Large intestine (tissue), 3 donors: Measurements from ENCODE around the gene CHST15. TPM values are rescaled to one million over a fixed set of nuclear protein-coding genes. Genes with fewer than 3 reads are reported as not detected.

Experiments used
- DNase-seq, 2 donors: peaks; one replicate each; pipeline versions ENCODE4 v3.0.0 to v3.0.0-alpha.2; 2013
- H3K27ac ChIP-seq: one replicate; pipeline ENCODE4 v1.5.1; 2013; ENCODE audit warnings: low read length
- H3K27me3 ChIP-seq: 2 replicates; pipeline ENCODE4 v1.6.1; 2013; ENCODE audit warnings: low read length; ENCODE audit not compliant: control insufficient read depth, insufficient read depth
- H3K36me3 ChIP-seq: 2 replicates; pipeline ENCODE4 v1.6.1; 2013; ENCODE audit warnings: low read length; ENCODE audit not compliant: control insufficient read depth, insufficient read depth
- H3K4me1 ChIP-seq: one replicate; pipeline ENCODE4 v1.6.1; 2013; ENCODE audit warnings: low read length; ENCODE audit not compliant: control insufficient read depth, insufficient read depth
- H3K4me3 ChIP-seq: one replicate; pipeline ENCODE4 v1.5.1; 2013; ENCODE audit warnings: low read length
- H3K9me3 ChIP-seq: one replicate; pipeline ENCODE4 v1.6.1; 2013; ENCODE audit warnings: mild to moderate bottlenecking, low read depth, low read length, moderate library complexity; ENCODE audit not compliant: control insufficient read depth
- WGBS: methylation state at CpG from one replicate; pipeline ENCODE4 v1.1.5; 2013; ENCODE audit warnings: low lambda C conversion rate; ENCODE audit not compliant: insufficient coverage; 5-methylcytosine and 5-hydroxymethylcytosine counted together
- polyA plus RNA-seq: library from polyadenylated mRNA; unstranded; fragments of 120-200 nt; gene quantifications from one replicate; pipeline ENCODE4 v1.2.1, GENCODE V29; 2013

The CHST15 gene
- polyA plus RNA-seq, 1 donor = 9.4 TPM

DNA sequence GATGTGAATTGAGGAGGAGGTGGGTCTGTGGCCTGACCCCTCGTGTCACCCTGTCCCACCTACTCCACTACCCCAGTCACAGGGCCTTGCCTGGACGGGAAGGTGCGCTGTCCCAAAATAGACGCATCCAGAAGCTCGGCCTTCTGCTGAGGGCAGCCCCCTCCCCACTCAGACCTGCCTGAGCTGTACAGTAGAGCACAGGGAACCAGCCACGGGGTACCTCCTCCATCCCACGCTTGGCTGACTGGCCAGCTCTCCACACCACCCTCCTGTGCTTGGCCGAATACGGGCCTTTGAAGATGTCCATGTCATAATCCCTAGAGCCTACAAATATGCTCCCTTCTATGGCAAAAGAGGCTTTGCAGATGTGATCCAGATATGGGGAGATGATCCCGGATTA is 88.3 kb downstream of the CHST15 start:
- WGBS = no CpG with 5 or more reads among the region's 10 CpGs
- H3K27ac ChIP-seq = no peak overlapping the region
- no peak for DNase-seq
- H3K9me3 ChIP-seq = no peaks in the 10 kb centered on the region
- no peaks in the 10 kb centered on the region for H3K4me1 ChIP-seq
- H3K36me3 ChIP-seq = no peaks in the 10 kb centered on the region
- no peaks in the 10 kb centered on the region for H3K27me3 ChIP-seq
- H3K4me3 ChIP-seq = no peak overlapping the region

DNA sequence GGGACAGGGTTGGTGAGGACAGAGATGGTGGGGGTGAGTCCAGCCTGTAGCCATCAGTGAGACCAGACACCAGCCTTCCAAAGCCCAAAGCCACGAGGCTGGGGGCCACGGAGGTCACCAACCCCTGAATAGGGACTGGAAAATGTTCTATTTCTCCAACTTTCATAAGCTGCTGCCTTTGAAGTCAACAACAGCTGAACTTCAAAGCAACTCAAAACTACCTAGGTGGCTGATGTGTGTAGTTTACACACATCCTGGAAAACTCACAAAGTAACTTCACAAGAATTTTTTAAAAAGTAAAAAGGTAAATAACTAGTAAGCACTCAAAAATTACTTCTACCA is 88.8 kb downstream of the CHST15 start:
- Histone ChIP-seq H3K9me3 (no peaks in the 10 kb centered on the region), H3K4me1 (no peaks in the 10 kb centered on the region), H3K4me3 (no peak overlapping the region), H3K27ac (no peak overlapping the region), H3K27me3 (no peaks in the 10 kb centered on the region), H3K36me3 (no peaks in the 10 kb centered on the region)
- DNase-seq = no peak
- WGBS = no CpG with 5 or more reads among the region's 2 CpGs

DNA sequence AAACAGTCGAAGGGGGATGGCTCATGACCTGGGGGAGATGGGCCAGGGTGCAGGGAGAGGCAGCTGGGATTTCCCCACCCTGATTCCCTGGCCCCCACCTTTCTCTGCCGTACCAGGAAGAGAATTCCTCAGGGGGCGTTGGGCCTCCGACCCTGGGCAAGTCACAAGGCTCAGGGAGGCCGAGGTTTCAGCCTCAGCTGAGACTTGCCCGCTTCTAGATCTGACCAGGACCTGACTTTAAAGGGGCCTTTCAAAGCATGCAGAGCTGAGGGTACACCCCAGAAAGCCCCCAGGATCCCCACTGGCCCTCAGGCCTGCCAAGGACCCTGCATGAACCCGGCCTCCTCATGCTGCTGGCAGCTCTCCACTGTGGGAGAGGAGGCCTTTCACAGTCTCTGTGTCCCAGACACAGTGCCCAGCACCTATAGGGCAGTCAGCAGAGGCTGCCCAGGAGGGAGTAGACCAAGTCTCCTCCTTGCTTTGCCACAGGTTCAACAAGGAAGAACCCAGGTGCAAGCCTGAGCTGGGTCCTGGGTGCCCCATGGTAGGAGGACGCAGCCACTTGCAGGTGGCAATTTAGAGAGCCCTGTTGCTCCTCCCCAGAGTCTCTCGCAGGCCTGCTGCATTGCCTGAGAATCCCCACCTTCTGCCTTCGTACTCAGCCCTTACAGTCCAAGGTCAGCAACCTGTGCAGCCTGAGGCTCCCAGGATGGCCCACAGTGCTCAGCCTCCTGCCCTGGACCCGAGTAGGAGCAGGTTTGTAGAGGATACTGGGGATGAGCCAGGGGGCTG is 89.3 kb downstream of the CHST15 start:
- no peak for DNase-seq
- no peak overlapping the region for H3K4me3 ChIP-seq
- H3K36me3 ChIP-seq = no peaks in the 10 kb centered on the region
- no peaks in the 10 kb centered on the region for H3K27me3 ChIP-seq
- no CpG with 5 or more reads among the region's 11 CpGs for WGBS
- H3K4me1 ChIP-seq = no peaks in the 10 kb centered on the region
- no peak overlapping the region for H3K27ac ChIP-seq
- H3K9me3 ChIP-seq = no peaks in the 10 kb centered on the region

DNA sequence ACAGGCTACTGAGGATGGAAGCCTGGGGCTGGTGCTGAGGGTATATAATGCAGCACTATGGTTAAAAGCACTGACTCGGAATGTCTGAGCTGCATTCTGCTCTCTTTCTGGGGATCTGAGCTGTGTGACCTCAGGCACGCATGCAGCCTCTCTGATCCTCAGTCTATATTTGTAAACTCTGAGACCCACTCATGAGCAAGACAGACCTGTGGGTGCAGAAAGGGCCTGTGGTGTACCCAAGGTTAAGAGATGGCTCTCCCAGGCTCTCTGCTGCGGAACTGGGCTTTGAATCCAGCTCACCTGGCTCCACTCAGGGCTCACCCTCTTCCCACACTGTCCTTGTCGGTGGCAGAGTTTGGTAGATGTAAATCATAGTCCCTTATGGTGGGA is 89.9 kb downstream of the CHST15 start:
- Histone ChIP-seq H3K36me3 (no peaks in the 10 kb centered on the region), H3K4me3 (no peak overlapping the region), H3K27me3 (no peaks in the 10 kb centered on the region), H3K27ac (no peak overlapping the region), H3K4me1 (no peaks in the 10 kb centered on the region), H3K9me3 (no peaks in the 10 kb centered on the region)
- no peak for DNase-seq
- WGBS = no CpG with 5 or more reads among the region's 4 CpGs

DNA sequence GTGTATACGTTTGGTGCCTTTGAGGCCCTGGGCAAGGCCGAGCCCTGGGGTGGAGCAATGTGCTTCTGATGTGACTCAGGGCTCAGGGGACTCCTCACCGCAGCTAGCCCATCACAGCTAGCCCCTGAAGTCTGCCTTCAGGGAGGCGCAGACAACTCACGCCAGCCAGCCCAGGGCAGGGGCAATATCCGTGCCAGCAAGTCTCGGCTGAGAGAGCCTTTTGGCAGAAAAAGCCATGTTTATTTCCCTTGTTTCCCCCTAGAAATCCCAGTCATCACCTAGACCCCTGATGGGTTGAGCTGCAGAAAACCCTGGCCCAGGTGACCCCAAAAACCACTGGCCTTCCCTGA is 90.4 kb downstream of the CHST15 start:
- no CpG with 5 or more reads among the region's 7 CpGs for WGBS
- DNase-seq = no peak
- Histone ChIP-seq H3K9me3 (no peaks in the 10 kb centered on the region), H3K27ac (no peak overlapping the region), H3K36me3 (no peaks in the 10 kb centered on the region), H3K4me1 (no peaks in the 10 kb centered on the region), H3K4me3 (no peak overlapping the region), H3K27me3 (peaks cover 3% of the 10 kb centered on the region)

DNA sequence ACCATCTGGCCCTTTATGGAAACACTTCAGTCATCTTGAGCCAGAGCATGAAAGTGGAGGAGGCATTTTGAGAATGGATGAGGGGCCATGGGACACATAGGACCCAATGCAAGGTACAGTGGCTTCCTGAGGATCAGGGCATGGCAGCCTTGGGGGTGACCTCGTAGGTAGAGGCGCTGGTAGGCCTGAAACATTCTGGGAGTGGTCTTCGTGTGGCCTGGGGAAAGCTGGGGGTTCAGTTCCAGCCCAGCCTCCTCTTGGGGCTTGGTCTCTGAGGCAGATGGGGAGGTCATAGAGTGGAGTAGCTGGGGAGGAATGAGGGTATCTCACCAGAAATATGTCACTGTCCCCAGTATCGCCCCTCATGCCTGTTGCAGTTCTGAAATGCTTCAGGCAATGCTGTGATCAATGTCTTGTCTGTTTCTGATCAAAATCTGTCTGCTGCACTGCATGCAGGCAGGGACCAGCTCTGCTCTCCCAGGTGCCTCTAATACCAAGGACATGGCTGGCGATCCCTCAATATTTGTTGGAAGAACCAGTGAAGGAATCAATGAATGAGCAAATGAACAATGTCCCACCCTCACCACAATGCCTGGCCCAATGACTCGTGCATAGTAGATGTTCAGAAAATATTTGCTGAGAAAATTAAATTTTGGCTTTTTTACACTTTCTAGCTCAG is 90.9 kb downstream of the CHST15 start:
- Histone ChIP-seq H3K4me3 (no peak overlapping the region), H3K9me3 (no peaks in the 10 kb centered on the region), H3K4me1 (no peaks in the 10 kb centered on the region), H3K27me3 (peaks cover 3% of the 10 kb centered on the region), H3K36me3 (no peaks in the 10 kb centered on the region), H3K27ac (no peak overlapping the region)
- WGBS = 60% methylated on average over 1 of the region's 6 CpGs
- DNase-seq = no peak

DNA sequence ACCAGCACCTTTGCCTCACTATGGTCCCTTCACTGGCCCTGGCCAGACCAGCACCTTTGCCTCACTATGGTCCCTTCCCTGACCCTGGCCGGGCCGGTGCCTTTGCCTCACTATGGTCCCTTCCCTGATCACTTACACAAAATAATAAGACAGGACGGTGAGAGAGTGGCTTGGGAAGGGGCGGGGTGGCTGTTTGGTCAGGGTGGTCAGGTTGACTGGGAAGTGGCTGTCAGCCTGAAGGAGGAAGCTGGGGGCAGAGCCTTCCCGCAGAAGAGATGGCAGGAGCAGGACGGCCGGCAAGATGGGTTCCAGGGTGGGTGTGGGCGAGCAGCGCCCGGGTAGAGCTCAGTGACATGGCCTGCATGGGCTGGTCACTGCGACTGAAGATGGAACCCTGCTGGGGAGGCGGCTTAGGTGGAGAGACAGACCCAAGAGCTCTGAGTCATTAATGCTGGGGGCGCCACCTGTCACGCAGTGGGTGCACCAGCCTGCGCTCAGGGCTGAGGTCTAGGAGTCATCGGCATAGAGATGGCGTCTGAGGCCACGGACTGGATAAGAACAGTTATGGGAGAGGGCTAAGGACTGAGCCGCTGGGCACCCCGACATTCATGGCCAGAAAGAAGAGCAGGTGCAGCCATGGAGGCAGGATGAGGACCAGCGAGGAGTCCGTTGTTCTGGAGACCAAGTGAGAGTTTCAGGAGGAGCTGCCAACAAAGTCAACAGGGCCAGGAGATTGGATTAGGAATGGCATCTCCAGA is 91.8 kb downstream of the CHST15 start:
- 60% methylated on average over 1 of the region's 22 CpGs for WGBS
- Histone ChIP-seq H3K4me1 (no peaks in the 10 kb centered on the region), H3K36me3 (no peaks in the 10 kb centered on the region), H3K9me3 (no peaks in the 10 kb centered on the region), H3K27ac (no peak overlapping the region), H3K4me3 (no peak overlapping the region), H3K27me3 (peaks cover 7% of the 10 kb centered on the region)
- DNase-seq = no peak

DNA sequence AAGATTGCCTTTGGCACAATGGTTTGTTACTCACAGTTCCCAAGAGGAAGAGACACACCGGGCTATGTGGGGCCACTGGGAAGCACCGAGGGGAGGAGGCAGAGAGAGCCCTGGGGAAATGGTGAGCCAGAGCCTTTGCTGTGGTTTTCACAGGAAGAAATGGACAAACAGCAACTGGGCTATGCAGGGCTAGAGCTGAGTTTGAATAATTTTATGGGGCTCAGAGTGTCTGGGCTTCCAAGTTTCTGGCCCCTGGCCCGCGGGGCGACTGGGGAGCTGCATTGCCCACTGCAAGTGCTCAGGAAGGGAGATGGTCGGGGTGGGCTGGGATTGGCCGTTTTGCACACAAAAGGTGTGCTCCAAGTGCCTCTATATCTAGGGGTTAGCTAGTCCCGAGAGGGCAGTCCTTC is 92.6 kb downstream of the CHST15 start:
- WGBS = no CpG with 5 or more reads among the region's 8 CpGs
- Histone ChIP-seq H3K4me1 (no peaks in the 10 kb centered on the region), H3K27me3 (peaks cover 7% of the 10 kb centered on the region), H3K27ac (no peak overlapping the region), H3K9me3 (no peaks in the 10 kb centered on the region), H3K36me3 (no peaks in the 10 kb centered on the region), H3K4me3 (no peak overlapping the region)
- DNase-seq = no peak

DNA sequence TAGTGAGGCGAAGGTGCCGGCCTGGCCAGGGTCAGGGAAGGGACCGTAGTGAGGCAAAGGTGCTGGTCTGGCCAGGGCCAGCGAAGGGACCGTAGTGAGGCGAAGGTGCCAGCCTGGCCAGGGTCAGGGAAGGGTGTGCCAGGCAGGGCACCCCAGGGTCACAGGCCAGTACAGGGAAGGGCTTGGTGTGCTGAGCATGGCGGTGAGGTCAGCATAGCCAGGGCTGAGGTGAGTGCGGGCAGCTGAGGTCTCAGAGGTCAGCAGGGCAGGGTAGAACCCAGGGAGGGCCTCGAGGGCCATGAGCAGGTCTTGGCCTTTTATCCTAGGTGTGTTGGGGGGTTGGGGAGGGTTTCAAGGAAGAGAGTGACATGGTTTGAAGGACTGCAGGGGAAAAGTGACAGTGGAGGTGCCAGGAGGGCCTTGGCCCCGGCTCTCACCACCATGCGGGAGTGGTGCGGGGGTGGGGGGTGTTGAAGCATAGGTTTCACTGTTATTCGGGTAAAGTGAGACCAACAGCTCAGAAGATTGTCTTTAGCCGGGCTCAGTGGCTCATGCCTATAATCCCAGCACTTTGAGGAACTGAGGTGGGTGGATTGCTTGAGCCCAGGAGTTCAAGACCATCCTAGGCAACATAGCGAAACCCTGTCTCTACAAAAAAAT is 93.3 kb downstream of the CHST15 start:
- H3K4me1 ChIP-seq = peaks cover under 1% of the 10 kb centered on the region
- DNase-seq = no peak
- H3K36me3 ChIP-seq = no peaks in the 10 kb centered on the region
- H3K27me3 ChIP-seq = peaks cover 11% of the 10 kb centered on the region
- no peak overlapping the region for H3K27ac ChIP-seq
- WGBS = no CpG with 5 or more reads among the region's 15 CpGs
- no peaks in the 10 kb centered on the region for H3K9me3 ChIP-seq
- no peak overlapping the region for H3K4me3 ChIP-seq

DNA sequence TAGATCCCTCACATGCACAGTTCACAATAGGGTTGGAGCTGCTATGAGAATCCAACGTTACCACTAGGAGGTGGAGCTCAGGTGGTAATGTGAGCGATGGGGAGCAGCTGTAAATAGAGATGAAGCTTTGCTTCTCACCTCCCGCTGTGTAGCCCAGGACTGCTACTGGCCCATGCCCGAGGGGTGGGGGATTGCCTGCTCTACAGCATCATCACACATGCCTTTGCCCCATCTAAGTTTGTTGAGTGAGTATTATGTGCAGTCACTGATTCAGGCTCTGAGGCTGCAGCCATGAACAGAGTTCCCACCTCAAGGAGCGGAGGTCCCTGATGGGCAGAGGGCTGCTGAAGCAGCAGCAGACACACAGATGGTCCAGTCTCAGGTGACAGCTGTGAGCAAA is 94.1 kb downstream of the CHST15 start:
- no CpG with 5 or more reads among the region's 5 CpGs for WGBS
- no peaks in the 10 kb centered on the region for H3K36me3 ChIP-seq
- H3K27me3 ChIP-seq = peaks cover 18% of the 10 kb centered on the region
- no peak overlapping the region for H3K27ac ChIP-seq
- DNase-seq = no peak
- no peak overlapping the region for H3K4me3 ChIP-seq
- peaks cover 8% of the 10 kb centered on the region for H3K4me1 ChIP-seq
- H3K9me3 ChIP-seq = no peaks in the 10 kb centered on the region
